Common myeloid progenitor, CD34-positive (primary cell): ENCODE results near the gene DAPL1.

Experiments
- CTCF ChIA-PET: fragments of 350-600 bp; sonication (Branson Sonifier 250); formaldehyde crosslinking; loops from one replicate; lab custom pipeline; 2021; ENCODE audit warnings: antibody characterized with exemption; lab: Charles Lee
- POLR2A ChIA-PET: fragments of 350-600 bp; sonication (Branson Sonifier 250); formaldehyde crosslinking; loops from one replicate; lab custom pipeline; 2021; ENCODE audit warnings: antibody characterized with exemption; lab: Charles Lee
- DNase-seq, 3 donors: peaks; one replicate each; pipeline versions ENCODE4 v3.0.0 to v3.0.0-alpha.2; 2013
- H3K27ac ChIP-seq, 2 experiments: 1 replicate in 1 of 2; 2 replicates in 1 of 2; pipeline ENCODE4 v1.7.0; 2013; ENCODE audit warnings: inconsistent platforms in 2 of 2, low read length in 2 of 2, mild to moderate bottlenecking in 2 of 2, low read depth in 1 of 2, moderate library complexity in 1 of 2; ENCODE audit not compliant: severe bottlenecking in 2 of 2, insufficient read depth in 1 of 2, poor library complexity in 1 of 2
- H3K27me3 ChIP-seq, 5 experiments: replicated peaks in 2 of 5; 1 replicate in 3 of 5; 2 replicates in 2 of 5; pipeline versions ENCODE4 v1.6.1 to v1.7.0; 2013; ENCODE audit warnings: low read length in 4 of 5, mild to moderate bottlenecking in 2 of 5, moderate library complexity in 2 of 5, inconsistent platforms in 1 of 5; ENCODE audit not compliant: insufficient read depth in 5 of 5, control insufficient read depth in 4 of 5
- H3K36me3 ChIP-seq, 4 experiments: 1 replicate in 2 of 4; 2 replicates in 2 of 4; pipeline versions ENCODE4 v1.6.1 to v1.7.0; 2013; ENCODE audit warnings: low read length in 3 of 4, control low read depth in 1 of 4, mild to moderate bottlenecking in 1 of 4; ENCODE audit not compliant: control insufficient read depth in 4 of 4, insufficient read depth in 4 of 4
- H3K4me1 ChIP-seq, 4 experiments: 1 replicate in 3 of 4; 2 replicates in 1 of 4; pipeline versions ENCODE4 v1.6.1 to v1.7.1; 2013; ENCODE audit warnings: low read length in 3 of 4, mild to moderate bottlenecking in 3 of 4, control low read depth in 1 of 4, inconsistent platforms in 1 of 4, moderate library complexity in 1 of 4; ENCODE audit not compliant: control insufficient read depth in 4 of 4, insufficient read depth in 4 of 4; ENCODE audit errors: control extremely low read depth in 1 of 4
- H3K4me3 ChIP-seq, 7 experiments: 1 replicate in 4 of 7; 2 replicates in 3 of 7; pipeline versions ENCODE4 v1.5.1 to v1.7.0; 2013; ENCODE audit warnings: mild to moderate bottlenecking in 7 of 7, low read length in 6 of 7, moderate library complexity in 6 of 7, inconsistent platforms in 2 of 7, low read depth in 2 of 7, control low read depth in 1 of 7; ENCODE audit not compliant: insufficient read depth in 4 of 7, control insufficient read depth in 1 of 7; ENCODE audit errors: extremely low read depth in 1 of 7
- H3K9me3 ChIP-seq, 5 experiments: 1 replicate in 4 of 5; 2 replicates in 1 of 5; pipeline versions ENCODE4 v1.6.1 to v1.7.1; 2013; ENCODE audit warnings: low read length in 4 of 5, mild to moderate bottlenecking in 2 of 5, inconsistent platforms in 1 of 5, low read depth in 1 of 5, moderate library complexity in 1 of 5; ENCODE audit not compliant: control insufficient read depth in 4 of 5, insufficient read depth in 2 of 5; ENCODE audit errors: control extremely low read depth in 1 of 5
- WGBS: methylation state at CpG from one replicate; pipeline ENCODE4 v1.1.5; 2013; ENCODE audit not compliant: insufficient coverage; 5-methylcytosine and 5-hydroxymethylcytosine counted together

DAPL1 gene

GRCh38 chr2:158829167-158829566 lies 34.0 kb downstream of the DAPL1 start:
- H3K4me1 ChIP-seq = no peaks in the 10 kb centered on the region
- H3K9me3 ChIP-seq = no peaks in the 10 kb centered on the region
- ChIA-PET CTCF (interaction anchor here (1.1 kb wide), 1 partner anchor 14 kb away, joined by 3 read pairs; no protein-coding TSS in a partner anchor), POLR2A (no interaction called here)
- no peak overlapping the region for H3K27ac ChIP-seq
- H3K27me3 ChIP-seq = no peaks in the 10 kb centered on the region
- no peaks in the 10 kb centered on the region for H3K36me3 ChIP-seq
- 95% methylated on average over 4 of the region's 4 CpGs for WGBS
- DNase-seq = no peak
- no peak overlapping the region for H3K4me3 ChIP-seq

GRCh38 chr2:158830201-158830600 lies 35.1 kb downstream of the DAPL1 start:
- Histone ChIP-seq H3K4me1 (no peaks in the 10 kb centered on the region), H3K9me3 (no peaks in the 10 kb centered on the region), H3K27ac (no peak overlapping the region), H3K27me3 (no peaks in the 10 kb centered on the region), H3K4me3 (no peak overlapping the region), H3K36me3 (no peaks in the 10 kb centered on the region)
- ChIA-PET POLR2A (no interaction called here), CTCF (no interaction called here)
- 80% methylated on average over 3 of the region's 4 CpGs for WGBS
- no peak for DNase-seq

GRCh38 chr2:158835431-158835830 lies 40.3 kb downstream of the DAPL1 start:
- H3K36me3 ChIP-seq = no peaks in the 10 kb centered on the region
- no peak overlapping the region for H3K4me3 ChIP-seq
- ChIA-PET CTCF (no interaction called here), POLR2A (no interaction called here)
- H3K9me3 ChIP-seq = no peaks in the 10 kb centered on the region
- no peak overlapping the region for H3K27ac ChIP-seq
- no peaks in the 10 kb centered on the region for H3K4me1 ChIP-seq
- H3K27me3 ChIP-seq = no peaks in the 10 kb centered on the region
- 100% methylated on average over 1 of the region's 3 CpGs for WGBS
- DNase-seq = no peak

- Histone ChIP-seq H3K36me3 (no peaks in the 10 kb centered on the region), H3K4me1 (no peaks in the 10 kb centered on the region), H3K27ac (no peak overlapping the region), H3K9me3 (no peaks in the 10 kb centered on the region), H3K27me3 (no peaks in the 10 kb centered on the region), H3K4me3 (no peak overlapping the region)
- ChIA-PET POLR2A (no interaction called here), CTCF (no interaction called here)
- WGBS = 100% methylated on average over 2 of the region's 2 CpGs
- no peak for DNase-seq
Observed at GRCh38 chr2:158837645-158838044, 42.5 kb downstream of the DAPL1 start.

GRCh38 chr2:158841850-158842249 lies 46.7 kb downstream of the DAPL1 start:
- no peaks in the 10 kb centered on the region for H3K27me3 ChIP-seq
- no peak for DNase-seq
- H3K9me3 ChIP-seq = no peaks in the 10 kb centered on the region
- no peak overlapping the region for H3K27ac ChIP-seq
- ChIA-PET CTCF (no interaction called here), POLR2A (no interaction called here)
- no peaks in the 10 kb centered on the region for H3K36me3 ChIP-seq
- no peak overlapping the region for H3K4me3 ChIP-seq
- no peaks in the 10 kb centered on the region for H3K4me1 ChIP-seq

GRCh38 chr2:158845444-158845843 lies 50.3 kb downstream of the DAPL1 start:
- no peaks in the 10 kb centered on the region for H3K9me3 ChIP-seq
- H3K27ac ChIP-seq = no peak overlapping the region
- H3K36me3 ChIP-seq = no peaks in the 10 kb centered on the region
- DNase-seq = no peak
- no peaks in the 10 kb centered on the region for H3K4me1 ChIP-seq
- H3K4me3 ChIP-seq = no peak overlapping the region
- POLR2A ChIA-PET = no interaction called here
- no peaks in the 10 kb centered on the region for H3K27me3 ChIP-seq
- CTCF ChIA-PET = no interaction called here

DNA sequence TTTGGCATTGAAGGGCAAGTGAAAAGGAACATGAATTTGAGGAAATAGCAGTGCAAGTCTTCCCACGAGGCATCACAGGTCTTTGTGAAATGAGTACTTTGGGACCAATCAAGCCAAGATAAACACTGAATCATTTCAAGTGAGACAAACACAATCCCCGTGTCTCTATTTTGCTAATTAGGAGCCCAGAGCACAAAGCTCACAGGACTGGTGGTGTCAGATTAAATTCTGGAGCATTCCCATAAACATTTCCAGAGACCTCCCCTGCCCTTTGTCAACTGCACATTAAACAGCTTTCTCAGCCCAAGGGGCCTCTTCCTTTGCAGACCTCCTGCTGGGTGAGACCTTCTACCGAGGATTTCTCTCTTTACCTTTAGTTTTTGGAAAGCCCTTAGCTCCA lies 50.7 kb downstream of the DAPL1 start:
- Histone ChIP-seq H3K4me1 (no peaks in the 10 kb centered on the region), H3K27me3 (no peaks in the 10 kb centered on the region), H3K4me3 (no peak overlapping the region), H3K9me3 (no peaks in the 10 kb centered on the region), H3K27ac (no peak overlapping the region), H3K36me3 (no peaks in the 10 kb centered on the region)
- 61% methylated on average over 2 of the region's 3 CpGs for WGBS
- POLR2A ChIA-PET = no interaction called here
- no peak for DNase-seq
- CTCF ChIA-PET = no interaction called here
